Testis (tissue), 2 donors: ENCODE data around the gene CADPS2.

Experiments
- POLR2A ChIP-seq: fragments of 450-650 bp; IDR thresholded peaks from one replicate; pipeline ENCODE4 v1.6.1; 2017; ENCODE audit warnings: antibody characterized with exemption, mild to moderate bottlenecking, moderate library complexity
- TF ChIP-seq, protein P1 (sequence below), 3 experiments: fragments of 450-650 bp in 2 of 3; fragments of 200-600 bp in 1 of 3; sonication (generic) in 1 of 3; IDR thresholded peaks; one replicate each; pipeline ENCODE4 v1.5.1; 2016 to 2019; ENCODE audit warnings: antibody characterized with exemption in 3 of 3, mild to moderate bottlenecking in 2 of 3, moderate library complexity in 1 of 3

DNA sequence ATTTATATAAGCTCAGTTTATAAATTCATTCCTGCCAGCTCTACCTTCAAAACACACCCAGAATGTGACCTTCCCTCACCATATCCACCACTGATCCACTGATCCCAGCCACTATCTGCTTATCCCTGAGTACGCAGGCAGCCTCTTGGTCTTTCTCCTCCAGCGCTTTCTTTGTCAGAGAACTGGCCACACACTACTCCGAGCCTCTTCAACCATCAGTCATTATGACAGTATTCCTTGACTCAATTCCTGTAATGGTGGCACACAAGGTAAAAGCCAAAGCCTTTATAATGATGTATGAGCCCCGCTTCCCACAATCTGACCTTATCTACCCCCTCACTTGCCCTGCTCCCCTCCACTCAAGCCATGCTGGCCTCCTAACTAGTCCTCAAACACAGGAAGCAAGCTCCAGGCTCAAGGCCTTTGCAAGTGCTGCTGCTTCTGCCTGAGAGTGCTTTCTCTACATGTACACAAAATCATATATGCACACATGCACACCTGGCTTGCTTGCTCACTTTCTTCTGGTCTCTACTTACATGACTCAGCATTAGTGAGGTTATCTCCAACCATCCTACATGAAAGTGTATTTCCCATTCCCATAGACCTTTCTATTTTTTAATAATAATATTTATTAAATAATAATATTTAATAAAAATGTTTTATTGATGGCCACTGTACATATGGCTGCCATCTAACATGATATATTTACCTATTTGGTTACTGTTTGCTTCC is 431.3 kb downstream of the CADPS2 start:
- TF ChIP-seq, protein P1, sequence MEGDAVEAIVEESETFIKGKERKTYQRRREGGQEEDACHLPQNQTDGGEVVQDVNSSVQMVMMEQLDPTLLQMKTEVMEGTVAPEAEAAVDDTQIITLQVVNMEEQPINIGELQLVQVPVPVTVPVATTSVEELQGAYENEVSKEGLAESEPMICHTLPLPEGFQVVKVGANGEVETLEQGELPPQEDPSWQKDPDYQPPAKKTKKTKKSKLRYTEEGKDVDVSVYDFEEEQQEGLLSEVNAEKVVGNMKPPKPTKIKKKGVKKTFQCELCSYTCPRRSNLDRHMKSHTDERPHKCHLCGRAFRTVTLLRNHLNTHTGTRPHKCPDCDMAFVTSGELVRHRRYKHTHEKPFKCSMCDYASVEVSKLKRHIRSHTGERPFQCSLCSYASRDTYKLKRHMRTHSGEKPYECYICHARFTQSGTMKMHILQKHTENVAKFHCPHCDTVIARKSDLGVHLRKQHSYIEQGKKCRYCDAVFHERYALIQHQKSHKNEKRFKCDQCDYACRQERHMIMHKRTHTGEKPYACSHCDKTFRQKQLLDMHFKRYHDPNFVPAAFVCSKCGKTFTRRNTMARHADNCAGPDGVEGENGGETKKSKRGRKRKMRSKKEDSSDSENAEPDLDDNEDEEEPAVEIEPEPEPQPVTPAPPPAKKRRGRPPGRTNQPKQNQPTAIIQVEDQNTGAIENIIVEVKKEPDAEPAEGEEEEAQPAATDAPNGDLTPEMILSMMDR (IDR thresholded peaks at IDR 0.05): no peak
- no peak for TF ChIP-seq POLR2A
